Stimulated activated CD4-positive, alpha-beta T cell treated with anti-CD3 and anti-CD28 coated beads, Interleukin-1b, Interleukin-23, amount 100 ng/mL, for 1 hour (primary cell): ENCODE results near the gene RFX2.
"Not testable (repeated sequence)": the region's sequence is repeated elsewhere in the genome, so short reads cannot be mapped to it uniquely, and the experiment has no call there.

Experiments
- DNase-seq, 2 donors: peaks; one replicate each; pipeline ENCODE4 v3.0.0-alpha.2; 2020; ENCODE audit warnings: low read depth in 2 of 2

RFX2 gene

DNA sequence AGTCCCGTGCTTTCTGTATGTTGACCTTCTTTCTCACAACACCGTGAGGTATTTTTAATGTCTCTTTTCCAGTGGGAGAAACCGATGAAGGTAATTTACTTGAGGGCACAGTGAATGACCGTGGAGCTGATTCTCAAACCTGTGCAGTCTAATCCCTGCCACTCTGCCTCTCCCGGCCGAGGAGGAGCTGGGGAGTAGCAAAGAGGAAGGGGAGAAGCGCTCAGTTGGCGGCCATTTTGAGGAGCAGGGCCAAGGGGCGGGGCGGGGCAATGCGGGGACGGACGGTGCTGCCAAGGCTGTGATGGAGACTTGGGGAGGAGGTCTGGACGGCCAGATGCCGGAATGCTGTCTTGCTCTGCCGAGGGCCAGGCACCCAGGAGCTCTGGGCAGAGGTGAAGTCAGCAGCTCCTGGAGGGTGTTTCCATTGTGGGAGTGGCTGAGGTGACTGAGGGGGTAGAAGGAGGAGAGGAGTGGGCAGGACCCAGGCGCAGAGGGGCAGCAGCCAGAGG is 120.0 kb downstream of the RFX2 start:
- DNase-seq: no peak

DNA sequence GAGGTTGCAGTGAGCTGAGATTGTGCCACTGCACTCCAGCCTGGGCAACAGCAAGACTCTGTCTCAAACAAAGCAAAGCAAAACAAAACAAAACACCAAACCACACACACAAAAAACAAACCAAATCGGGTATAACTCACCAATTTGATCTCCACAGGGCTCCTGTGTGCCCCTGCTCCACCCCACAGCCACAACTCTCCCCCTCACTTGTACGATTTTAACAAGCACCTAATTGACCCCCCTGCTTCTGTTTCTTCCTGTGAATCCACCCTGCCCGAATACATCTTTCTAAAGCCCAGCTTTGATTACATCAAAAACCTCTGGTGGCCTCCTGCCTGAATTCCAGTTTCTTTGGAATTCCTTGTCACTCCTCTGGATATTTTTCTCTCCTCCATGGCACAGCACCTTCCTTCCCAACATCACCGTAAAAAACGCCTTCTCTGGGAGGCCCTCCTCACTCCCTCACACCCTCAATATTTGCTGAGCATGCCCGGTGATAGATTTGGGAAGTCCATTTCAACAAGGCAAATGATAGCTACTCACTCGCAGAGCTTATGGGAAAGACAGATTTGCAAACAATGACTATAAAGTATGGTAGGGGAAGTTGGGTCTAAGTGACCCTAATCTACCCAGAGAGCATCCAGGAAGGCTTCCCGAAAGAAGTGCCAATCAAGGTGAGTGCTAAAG is 120.8 kb downstream of the RFX2 start:
- DNase-seq: no peak

DNA sequence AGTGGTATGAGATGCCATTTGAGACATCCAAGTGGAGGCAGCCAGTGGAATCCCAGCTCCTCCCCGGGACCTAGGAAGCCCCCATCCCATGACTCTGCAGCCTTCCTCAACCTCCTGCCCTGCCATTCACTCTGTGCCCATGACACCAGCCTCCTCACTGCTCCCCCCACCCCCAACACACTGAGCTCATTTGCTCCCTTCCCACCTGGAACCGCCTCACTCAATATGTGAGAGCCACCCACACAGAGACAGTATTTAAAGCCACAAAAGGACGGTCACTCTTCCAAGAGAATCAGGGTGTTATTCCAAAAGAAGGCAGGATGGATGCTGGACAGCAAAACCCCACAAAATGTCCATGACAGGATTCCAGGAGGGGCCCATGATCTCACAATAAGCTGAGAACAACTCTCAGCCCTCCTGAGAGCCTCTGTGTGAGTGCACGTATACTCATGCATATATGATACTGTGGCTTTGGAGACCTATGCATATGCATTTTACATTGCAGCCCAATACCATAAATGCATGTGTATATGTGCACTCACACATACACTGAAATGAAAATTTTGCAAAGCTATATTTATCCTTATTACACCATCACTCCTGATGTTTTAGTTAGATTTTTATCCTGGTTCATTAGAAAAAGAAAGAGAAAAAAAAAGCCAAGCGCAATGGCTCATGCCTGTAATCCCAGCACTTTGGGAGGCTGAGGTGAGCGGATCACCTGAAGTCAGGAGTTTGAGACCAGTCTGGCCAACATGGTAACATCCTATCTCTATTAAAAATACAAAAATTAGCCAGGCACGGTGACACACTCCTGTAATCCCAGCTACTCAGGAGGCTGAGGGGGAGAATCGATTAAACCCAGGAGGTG is 121.5 kb downstream of the RFX2 start:
- DNase-seq: no peak

DNA sequence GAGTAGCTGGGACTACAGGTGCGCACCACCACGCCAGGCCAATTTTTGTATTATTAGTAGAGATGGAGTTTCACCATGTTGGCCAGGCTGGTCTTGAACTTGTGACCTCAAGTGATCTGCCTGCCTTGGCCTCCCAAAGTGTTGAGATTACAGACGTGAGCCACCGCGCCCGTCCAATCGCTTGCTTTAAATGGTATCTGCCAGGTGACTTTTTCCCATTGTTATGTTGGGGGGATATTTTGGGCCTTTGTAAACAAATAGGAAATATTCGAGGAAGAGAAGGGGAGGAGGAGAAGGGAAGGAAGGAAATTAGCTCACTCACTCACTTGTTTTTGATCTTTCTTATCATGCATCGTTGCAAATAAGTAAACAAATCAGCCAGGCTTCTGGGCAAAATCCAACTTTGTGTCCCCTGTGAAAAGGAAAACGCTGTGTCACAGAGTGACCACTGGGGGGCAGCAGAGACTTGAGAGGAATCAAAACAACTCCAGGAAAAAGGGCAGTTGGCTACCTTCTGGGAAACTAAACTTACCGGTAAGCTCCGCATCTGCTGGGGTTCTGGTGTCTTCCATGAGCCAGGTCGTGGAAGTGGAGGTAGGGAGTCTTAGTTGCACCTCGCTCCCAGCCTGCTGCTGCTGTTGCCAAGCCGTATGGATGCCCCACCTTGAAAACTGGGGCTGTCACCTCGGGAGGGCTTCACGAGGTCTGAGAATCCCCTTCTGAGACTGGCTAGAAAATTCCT is 123.1 kb downstream of the RFX2 start:
- peak; percentile 39 to 53 for DNase-seq

DNA sequence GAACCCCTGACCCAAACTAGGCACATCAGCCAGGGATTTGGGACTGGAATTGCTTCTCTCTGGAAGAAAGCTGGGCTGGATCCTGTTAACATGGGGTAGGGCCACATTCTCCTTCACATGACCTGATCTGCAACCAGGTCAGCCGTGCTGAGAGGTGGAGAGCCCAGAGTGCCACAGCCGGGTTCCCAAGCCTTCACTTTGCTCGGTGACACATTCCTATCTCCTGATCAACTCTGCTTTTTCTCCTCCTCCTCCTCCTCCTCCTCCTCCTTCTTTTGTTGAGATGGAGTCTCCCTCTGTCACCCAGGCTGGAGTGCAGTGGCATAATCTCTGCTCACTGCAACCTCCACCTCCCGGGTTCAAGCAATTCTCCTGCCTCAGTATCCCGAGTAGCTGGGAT is 124.5 kb downstream of the RFX2 start:
- DNase-seq: not testable (repeated sequence)

DNA sequence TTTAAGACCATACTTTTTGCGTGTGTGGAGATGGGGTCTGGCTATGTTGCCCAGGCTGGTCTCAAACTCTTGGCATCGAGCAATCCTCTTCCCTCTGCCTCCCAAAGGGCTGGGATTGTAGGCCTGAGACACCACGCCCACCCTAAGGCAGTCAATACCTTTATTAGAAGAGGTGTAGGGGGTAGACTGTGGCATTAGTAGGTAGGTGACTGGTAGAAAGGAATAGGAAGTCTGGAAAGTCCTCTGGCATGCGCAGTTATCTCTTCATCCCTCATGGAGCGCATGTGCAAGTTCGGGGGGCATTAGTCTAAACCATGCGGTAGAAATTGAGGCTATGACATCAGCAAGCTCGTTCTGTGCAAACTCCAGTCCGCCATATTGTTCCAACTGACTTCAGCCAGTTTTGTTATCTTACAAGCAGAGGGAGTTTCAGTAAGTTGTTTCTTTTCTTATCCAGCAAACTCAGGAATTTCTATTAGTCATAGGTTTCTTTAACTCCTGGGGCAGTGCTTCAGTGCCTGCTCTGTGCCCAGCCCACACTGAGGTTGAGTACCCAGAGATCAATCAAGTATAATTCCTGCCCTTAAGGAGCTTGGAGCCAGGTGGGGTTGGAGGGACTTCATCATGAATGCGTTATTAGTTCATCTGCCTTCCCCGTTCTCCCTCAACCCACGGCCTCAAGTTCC is 125.1 kb downstream of the RFX2 start:
- DNase-seq: no peak

DNA sequence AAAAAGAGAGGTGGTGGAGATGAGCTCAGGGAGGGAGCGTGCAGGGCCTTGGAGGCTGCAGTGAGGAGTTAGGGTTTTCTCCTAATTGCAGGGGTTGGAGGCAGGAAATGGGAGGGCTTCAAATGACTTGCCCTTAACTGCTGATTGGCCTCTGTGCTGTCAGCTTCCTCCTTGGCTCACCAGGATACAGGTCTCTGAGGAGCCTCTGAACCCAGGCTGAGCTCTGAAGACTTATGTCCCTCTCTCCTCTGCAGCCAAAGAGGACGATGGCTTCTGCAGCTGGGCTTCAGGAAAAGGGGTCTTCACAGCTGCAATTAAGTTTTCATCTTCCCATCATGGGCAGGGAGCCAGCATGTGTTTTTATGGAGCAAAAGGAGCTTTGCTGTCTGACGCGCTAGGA is 125.7 kb downstream of the RFX2 start:
- DNase-seq: no peak

DNA sequence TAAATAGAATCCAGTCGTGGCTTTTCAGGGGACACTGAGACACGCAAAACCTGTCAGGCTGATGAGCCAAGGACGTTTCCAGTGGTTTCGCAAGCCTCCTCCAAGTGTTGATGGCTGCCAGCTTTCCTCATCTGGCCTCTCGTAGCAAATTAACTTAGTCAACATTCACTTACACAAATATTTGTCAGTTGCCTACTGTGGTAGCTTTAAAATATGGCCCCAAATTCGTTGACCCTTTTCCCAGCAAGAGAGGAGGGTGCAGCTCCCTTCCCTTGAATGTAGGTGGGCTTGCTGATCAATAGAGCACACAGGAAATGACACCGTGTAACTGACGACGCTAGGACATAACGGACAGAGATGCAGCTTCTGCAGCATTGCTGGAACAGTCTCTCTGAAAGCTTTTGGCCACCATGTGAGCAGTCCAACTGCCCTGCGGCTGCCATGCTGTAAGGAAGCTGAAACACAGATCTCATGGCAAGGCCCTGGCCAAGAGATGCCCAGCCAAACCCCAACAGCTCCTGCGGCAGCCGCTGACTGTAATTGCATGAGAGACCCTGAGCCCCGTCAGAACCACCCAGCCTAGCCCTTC is 126.8 kb downstream of the RFX2 start:
- no peak for DNase-seq

DNA sequence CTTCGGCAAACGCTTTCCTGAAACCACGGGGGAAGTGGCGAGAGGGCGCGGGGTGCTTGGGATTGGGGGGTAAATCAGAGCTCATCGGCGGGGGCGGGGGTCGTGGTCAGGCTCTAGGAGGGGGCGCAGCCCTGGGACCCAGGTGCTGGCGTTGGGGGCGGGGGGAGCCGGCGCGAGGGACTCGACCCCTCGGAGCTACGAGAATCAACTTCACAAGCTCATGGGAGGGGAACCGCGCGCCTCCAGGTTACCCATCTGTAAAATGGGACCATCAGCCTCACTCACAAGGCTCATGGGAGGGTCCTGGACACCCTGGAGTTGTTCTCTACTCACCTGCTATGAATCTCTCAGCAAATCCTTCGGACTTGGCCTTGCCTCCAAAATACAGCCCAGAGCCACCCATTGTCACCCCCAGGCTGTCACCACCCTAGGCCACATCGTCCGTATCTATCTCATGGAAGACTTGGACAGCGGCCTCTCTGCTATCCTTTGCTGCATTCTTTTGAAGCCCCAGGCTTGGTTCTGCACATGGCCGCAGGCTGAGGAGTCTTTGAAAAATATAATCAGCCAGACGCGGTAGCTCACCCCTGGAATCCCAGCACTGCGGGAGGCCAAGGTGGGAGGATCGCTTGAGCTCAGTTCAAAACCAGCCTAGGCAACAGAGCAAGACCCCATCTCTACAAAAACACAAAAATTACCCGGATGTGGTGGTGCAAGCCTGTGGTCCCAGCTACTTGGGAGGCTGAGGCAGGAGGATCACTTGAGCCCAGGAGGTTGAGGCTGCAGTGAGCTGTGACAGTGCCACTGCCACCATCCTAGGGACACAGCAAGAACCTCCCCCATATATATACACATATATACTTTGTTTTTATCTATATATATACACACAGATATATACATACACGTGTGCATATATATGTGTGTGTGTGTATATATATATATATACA is 131.4 kb downstream of the RFX2 start:
- no peak for DNase-seq

DNA sequence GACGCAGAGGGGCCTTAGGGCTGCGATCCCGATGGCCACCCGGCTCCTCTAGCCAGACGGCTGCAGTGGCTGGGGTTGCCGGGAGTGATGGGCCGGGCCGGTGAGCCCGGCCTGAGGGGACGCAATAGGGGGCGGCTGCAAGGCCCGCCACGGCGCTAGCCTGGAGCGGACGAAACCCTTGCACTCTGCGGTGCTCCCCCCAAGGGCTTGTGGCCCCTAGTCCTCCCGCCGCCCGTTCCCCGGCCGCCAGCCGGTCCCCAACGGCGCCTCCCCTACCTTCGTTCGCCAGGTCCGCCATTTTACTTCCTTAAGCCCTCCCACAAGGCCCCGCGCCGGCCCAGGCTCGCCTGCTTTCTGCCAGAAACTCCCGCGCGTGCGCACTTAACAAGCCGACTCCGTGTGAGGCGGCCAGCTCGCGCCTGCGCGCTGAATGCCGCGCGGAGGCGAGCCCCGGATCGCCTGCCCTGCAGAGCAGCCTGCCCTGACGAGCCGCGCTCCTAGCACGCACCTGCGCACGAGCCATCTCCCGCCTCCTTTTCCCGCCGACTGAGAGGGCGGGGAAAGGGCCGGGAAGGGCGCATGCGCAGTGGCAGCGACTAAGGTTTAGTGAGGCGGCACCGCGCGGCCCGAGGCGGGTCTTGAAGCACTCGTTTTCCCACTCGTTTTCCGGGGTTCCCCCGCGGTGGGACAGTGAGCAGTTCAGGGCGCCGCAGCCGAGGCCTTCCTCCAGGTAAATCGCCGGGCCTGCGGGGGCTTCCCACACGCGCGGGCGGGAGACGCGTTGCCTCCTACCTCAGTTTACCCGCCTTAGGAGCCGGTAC is 132.3 kb downstream of the RFX2 start, which contains the start of gene RANBP3:
TSS of gene RANBP3 (minus strand) at position 356 of the 821 bp plus-strand sequence. CDS start at position 298, 58 bp downstream.
- DNase-seq: peak; percentile 87 to 98

DNA sequence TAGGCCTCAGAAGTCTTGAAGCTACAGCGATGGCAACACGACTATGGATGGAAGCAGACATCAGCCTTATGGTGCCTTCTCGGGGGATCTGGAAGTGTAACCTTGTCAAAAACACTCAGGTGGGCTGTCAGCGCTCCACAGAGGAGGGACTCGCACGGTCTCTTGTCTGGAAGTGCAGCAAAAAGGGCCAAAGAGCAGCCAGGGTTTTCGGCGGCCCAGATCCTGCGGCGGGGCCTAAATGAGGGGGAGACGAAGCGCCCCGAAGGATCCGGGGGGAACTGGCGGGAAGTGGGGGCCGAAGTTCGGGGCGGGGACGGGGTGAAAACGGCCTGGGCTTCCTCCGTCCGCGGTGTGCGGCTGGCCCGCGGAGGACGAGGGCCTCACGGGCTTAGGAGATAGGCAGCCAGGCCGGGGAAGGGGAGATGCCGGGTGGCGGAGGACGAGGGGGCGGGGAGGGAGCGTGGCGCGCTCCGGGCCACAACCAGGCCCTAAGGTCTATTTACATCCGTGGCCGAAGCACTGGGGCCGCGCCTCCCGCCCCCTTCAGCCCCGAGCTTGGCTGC is 133.0 kb downstream of the RFX2 start:
- no peak for DNase-seq

DNA sequence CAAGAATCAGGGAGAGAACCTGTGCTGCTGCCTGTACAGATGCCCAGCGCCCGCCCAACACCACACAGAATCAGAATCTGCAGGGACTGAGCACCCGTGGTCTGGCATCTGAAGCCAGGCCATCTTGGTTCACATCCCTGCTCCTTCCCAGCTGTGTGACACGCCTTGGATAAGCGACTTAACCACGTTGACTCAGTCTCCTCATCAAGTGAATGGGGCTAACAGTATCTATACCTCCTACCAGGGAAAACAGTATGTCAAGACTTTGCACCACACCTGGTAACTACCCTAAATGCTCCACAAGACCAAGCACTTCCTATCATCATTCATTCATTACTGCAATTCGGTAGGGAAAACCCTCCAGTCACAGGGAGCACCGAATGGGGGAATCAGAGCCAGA is 133.5 kb downstream of the RFX2 start:
- DNase-seq: no peak

DNA sequence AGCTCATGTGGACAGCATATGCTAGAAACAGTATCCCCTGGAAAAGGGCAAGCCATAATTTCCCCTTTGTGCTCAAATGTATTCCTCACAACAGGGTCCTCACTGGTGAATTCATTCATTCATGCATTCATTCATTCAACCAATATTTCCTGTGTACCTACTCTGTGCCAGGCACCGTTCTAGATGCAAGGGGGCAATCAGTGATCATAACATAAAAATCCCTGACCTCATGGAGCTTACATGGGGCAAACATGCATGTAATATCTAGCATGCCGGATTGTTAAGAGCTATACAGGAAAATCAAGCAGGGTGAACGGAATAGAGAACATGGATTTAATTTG is 134.9 kb downstream of the RFX2 start:
- no peak for DNase-seq

DNA sequence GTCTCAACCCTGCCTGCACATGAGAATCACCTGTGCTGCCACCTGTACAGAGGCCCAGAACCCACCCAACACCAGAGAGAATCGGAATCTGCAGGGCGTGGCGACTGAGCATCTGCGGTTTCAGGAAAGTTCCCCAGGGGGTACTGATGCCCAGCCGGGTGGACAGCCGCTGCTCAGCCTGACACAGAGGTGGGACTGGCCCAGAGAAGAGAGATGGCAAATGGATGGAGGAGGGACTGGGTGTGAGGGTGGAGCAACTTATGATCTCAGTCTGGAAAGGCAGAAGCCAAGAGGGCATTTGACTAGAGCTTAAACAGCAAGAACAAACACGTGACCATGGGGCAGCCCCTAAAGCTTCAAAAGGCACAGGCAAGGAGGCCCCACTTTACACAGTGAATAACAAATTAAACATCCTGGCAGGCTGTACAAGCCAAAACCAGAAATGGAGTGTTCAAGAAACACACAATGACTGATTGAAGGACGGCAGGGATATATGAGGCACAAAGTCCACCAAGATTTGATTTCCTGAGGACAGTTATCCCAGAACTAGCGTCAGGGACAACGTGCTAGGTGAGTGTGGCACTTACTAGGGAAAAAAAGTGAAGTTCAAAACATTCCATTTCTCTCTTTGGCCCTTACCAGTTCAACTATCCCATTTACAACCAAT is 135.4 kb downstream of the RFX2 start:
- DNase-seq: no peak

DNA sequence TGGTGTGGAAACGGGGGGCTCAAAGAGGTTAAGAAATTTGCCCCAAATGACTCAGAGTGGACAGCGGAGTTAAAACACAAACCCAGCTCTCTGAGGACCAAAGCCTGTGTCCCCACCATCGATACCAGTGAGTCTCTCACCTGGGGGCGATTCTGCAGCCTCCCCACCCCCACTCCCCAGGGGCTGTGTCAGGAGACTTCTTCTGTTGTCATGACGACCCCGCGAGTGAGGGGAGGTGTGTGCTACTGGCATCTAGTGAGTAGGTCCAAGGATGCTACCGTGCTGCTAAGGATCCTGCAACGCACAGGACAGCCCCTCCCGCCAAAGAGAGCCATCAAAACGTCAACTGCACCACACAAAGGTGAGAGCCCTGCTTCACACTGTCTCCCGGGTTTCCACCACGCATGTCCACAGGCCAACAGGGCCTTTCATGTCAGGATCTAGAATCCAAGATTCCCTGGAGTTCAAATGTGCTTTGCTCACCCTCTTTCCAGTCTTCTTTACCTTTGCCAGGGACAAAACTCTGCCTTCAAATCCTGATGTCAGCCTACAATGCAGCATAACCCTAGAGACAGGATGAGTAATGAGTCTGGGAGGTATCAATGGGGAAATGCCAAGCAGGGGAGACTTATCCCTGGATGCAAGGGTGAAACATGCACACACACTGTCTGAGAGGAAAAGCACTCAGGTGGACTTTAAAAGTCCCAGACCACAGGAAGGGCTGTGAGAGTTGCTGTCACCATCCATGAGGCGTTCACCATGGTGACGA is 136.2 kb downstream of the RFX2 start:
- DNase-seq: no peak

DNA sequence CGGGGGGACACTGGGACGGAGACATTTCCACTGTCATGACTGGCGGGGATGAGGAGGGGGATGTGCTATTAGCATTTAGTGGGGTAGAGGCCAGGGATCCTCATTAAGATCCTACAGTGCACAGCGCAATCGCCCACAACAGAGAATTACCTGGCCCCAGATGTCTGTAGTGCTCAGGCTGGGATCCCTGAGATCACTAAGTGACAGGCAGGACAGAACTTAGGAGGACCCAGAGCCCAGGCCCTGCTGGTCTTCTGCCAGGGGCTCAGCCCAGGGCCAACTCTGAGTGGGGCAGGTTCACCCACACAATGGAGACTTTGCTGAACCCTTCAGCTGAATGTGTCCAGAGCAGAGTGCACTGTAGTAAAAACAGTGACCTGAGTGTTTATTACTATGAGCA is 136.9 kb downstream of the RFX2 start:
- no peak for DNase-seq

DNA sequence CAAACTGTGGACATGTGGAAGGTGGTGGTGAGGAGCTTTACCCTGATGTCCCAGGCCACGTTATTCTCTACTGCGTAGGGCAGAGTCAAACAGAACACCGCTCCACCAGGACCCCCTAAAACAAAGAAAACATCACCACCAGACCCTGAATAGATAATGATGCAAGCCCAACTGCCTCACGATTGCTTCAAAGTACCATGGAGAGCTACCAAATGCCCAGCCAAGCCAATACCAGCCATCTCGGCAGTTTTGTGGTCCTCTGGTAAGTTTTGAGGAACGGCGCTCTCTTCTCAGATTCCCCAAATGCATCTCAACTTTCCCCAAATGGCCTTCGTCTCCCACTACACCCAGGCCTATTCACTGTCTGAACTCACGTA is 138.0 kb downstream of the RFX2 start:
- no peak for DNase-seq
